HEK293T (cell line): ENCODE data around the gene PDXP.

ENCODE experiments used
- BHLHE40 ChIP-seq: fragments of 450-650 bp; IDR thresholded peaks from 2 replicates; pipeline ENCODE4 v1.6.1; 2016; ENCODE audit warnings: mild to moderate bottlenecking, moderate library complexity, borderline replicate concordance
- CTBP1 ChIP-seq: fragments of 450-650 bp; IDR thresholded peaks from 2 replicates; pipeline ENCODE4 v1.6.1; 2016; ENCODE audit warnings: borderline replicate concordance
- ELF4 ChIP-seq: fragments of 450-650 bp; IDR thresholded peaks from 2 replicates; pipeline ENCODE4 v1.6.1; 2017; ENCODE audit warnings: antibody characterized with exemption
- FOXA1 ChIP-seq: fragments of 450-650 bp; IDR thresholded peaks from 2 replicates; pipeline ENCODE4 v1.6.1; 2016; ENCODE audit warnings: mild to moderate bottlenecking
- FOXK2 ChIP-seq: fragments of 450-650 bp; IDR thresholded peaks from 2 replicates; pipeline ENCODE4 v1.6.1; 2016; ENCODE audit warnings: mild to moderate bottlenecking
- FOXM1 ChIP-seq: fragments of 450-650 bp; IDR thresholded peaks from 2 replicates; pipeline ENCODE4 v1.6.1; 2017; ENCODE audit warnings: mild to moderate bottlenecking, borderline replicate concordance
- HDGF ChIP-seq: fragments of 450-650 bp; IDR thresholded peaks from 2 replicates; pipeline ENCODE4 v1.6.1; 2017; ENCODE audit warnings: antibody characterized with exemption, borderline replicate concordance
- L3MBTL2 ChIP-seq: fragments of 450-650 bp; conservative IDR thresholded peaks from 2 replicates; pipeline ENCODE4 v1.6.1; 2016; ENCODE audit warnings: mild to moderate bottlenecking
- NFRKB ChIP-seq: fragments of 450-650 bp; IDR thresholded peaks from 2 replicates; pipeline ENCODE4 v1.6.1; 2016; ENCODE audit warnings: mild to moderate bottlenecking, moderate library complexity
- PKNOX1 ChIP-seq: fragments of 450-650 bp; IDR thresholded peaks from 2 replicates; pipeline ENCODE4 v1.6.1; 2016
- SP1 ChIP-seq: fragments of 450-650 bp; IDR thresholded peaks from 2 replicates; pipeline ENCODE4 v1.6.1; 2017
- SUZ12 ChIP-seq: fragments of 450-650 bp; IDR thresholded peaks from 2 replicates; pipeline ENCODE4 v1.6.1; 2016; ENCODE audit warnings: mild to moderate bottlenecking
- TARDBP ChIP-seq: fragments of 450-650 bp; IDR thresholded peaks from 2 replicates; pipeline ENCODE4 v1.6.1; 2016
- ZNF384 ChIP-seq: fragments of 450-650 bp; IDR thresholded peaks from 2 replicates; pipeline ENCODE4 v1.6.1; 2016

DNA sequence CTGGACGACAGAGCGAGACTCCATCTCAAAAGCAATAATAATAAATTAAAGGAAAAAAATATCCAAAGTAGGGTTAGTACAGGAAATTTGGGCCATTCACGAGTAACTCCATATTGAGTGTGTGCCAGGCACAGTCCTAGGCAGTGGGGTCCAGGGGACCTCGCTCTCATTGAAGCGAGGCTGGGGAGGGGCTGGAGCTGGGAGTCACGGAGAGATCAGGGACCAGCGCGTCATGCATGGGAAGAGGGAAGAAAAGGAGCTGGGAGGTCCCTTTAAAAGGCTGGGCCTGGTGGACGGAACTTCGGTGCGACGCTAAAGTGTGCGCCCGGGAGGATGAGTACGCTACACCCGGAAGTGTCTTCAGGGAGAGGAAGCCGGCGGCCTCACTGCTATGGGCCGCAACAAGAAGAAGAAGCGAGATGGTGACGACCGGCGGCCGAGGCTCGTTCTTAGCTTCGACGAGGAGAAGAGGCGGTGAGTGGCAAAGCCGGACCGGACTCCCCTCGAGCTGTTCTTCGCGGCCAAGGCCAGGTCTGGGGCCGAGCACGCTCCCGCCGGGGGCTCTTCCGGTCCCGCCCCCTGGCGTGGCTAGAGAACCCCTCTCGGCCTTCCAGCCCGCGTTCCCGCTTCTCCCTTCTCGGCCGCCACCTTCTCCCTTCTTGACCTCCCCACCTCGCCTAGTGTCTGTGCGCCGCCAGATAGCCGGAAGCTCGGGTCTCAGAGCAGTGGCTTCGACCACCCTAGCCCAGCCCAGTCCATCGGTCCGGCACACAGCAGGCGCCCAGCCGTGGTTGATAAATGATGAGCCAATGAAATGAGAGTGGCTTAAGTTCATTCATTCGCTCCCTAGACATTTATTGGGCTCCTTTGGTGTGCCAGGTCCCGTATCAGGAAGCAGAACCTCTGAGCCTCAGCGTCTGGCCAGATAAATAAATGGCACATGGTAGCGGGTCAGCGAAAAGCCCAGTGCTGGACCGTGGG is 27.8 kb downstream of the PDXP start, which contains the start of gene NOL12:
- TF ChIP-seq SP1: no peak; the same call in 1 of the 2 replicates
- TF ChIP-seq BHLHE40: no peak
- TF ChIP-seq CTBP1: peak; percentile 92; the same call in 1 of the 2 replicates
- TF ChIP-seq HDGF: no peak
- peak; percentile 96 for TF ChIP-seq ELF4
- TF ChIP-seq L3MBTL2: peak; percentile 42; the same call in 1 of the 2 replicates
- TF ChIP-seq PKNOX1: no peak
- TF ChIP-seq SUZ12: no peak
- TF ChIP-seq NFRKB: no peak
- no peak for TF ChIP-seq FOXM1
- TF ChIP-seq FOXA1: no peak
- no peak for TF ChIP-seq FOXK2
- TF ChIP-seq TARDBP: no peak
- TF ChIP-seq ZNF384: no peak
